Measurements from ENCODE around the gene ZNF367. TPM values are rescaled to one million over a fixed set of nuclear protein-coding genes. Genes with fewer than 3 reads are reported as not detected.

Gene ZNF367
- polyA plus RNA-seq, 1 of the 3 experiments (the other 2 are of a cell fraction) = 1.5 TPM

GRCh38 chr9:96413302-96414221, 4.6 kb downstream of the ZNF367 start:
- no peaks in the 10 kb centered on the region for H3K36me3 ChIP-seq (replicated peaks in 1 of 2; ENCODE audit: control insufficient read depth in 1 of 2, insufficient read depth in 2 of 2, low read length in 1 of 2)
- TF ChIP-seq PBX3 (IDR thresholded peaks at IDR 0.05) (no peak), TCF12 (IDR thresholded peaks at IDR 0.05) (no peak), JUND (IDR thresholded peaks at IDR 0.05) (no peak), EZH2phosphoT487 (IDR thresholded peaks at IDR 0.05; ENCODE audit: borderline replicate concordance, low read depth) (no peak), SIN3A (IDR thresholded peaks at IDR 0.05; ENCODE audit: borderline replicate concordance, low read depth, low read length) (no peak), GABPA (IDR thresholded peaks at IDR 0.05; ENCODE audit: low read depth) (no peak), USF1 (IDR thresholded peaks at IDR 0.05; ENCODE audit: borderline replicate concordance, low read depth) (no peak)
- H3K9me3 ChIP-seq = no peaks in the 10 kb centered on the region
- H2AFZ ChIP-seq (ENCODE audit: low read depth) = peak overlapping the region; percentile 23; the same call in 1 of the 2 replicates
- H3K4me2 ChIP-seq = no peak overlapping the region
- peak overlapping the region in 1 of 2 experiments; percentile 14; a peak in 1 of 4 replicates for H3K27ac ChIP-seq (ENCODE audit: low read depth in 2 of 2, low read length in 1 of 2)
- CTCF ChIA-PET = interaction anchor here (1.0 to 3.2 kb wide), 4 partner anchors 31 to 86 kb away, joined by 3 to 9 read pairs (median 3); no protein-coding TSS in a partner anchor
- no peak overlapping the region for H3K4me3 ChIP-seq (ENCODE audit: low read depth in 2 of 2, low read length in 1 of 2)
- peaks cover 84% of the 10 kb centered on the region for H3K79me2 ChIP-seq (ENCODE audit: insufficient read depth)
- H3K4me1 ChIP-seq (ENCODE audit: control insufficient read depth in 1 of 2, insufficient read depth in 2 of 2, low read depth in 1 of 2, low read length in 1 of 2) = peaks cover 0 to 8% of the 10 kb centered on the region in 2 experiments; a peak in 2 of 4 replicates
- no peak overlapping the region for H3K9ac ChIP-seq
- POLR2A ChIA-PET = interaction anchor here (0.9 to 1.2 kb wide), 2 partner anchors 34 to 36 kb away, joined by 3 read pairs; partner anchors contain the start of gene HABP4
- 88% methylated on average over 7 of the region's 7 CpGs for WGBS (ENCODE audit: low lambda C conversion rate)
- H3K9me2 ChIP-seq = no peaks in the 10 kb centered on the region
- peaks cover 8% of the 10 kb centered on the region for H3F3A ChIP-seq (replicated peaks; ENCODE audit: insufficient read depth)
- H3K27me3 ChIP-seq (ENCODE audit: insufficient read depth) = no peaks in the 10 kb centered on the region
- no peak for DNase-seq
- H4K20me1 ChIP-seq (ENCODE audit: insufficient read depth) = no peaks in the 10 kb centered on the region

GRCh38 chr9:96412174-96412913, 5.8 kb downstream of the ZNF367 start:
- H3K4me1 ChIP-seq (ENCODE audit: control insufficient read depth in 1 of 2, insufficient read depth in 2 of 2, low read depth in 1 of 2, low read length in 1 of 2) = peaks cover 0 to 8% of the 10 kb centered on the region in 2 experiments; a peak in 2 of 4 replicates
- H3K27me3 ChIP-seq (ENCODE audit: insufficient read depth) = no peaks in the 10 kb centered on the region
- POLR2A ChIA-PET = no interaction called here
- H3K36me3 ChIP-seq (replicated peaks in 1 of 2; ENCODE audit: control insufficient read depth in 1 of 2, insufficient read depth in 2 of 2, low read length in 1 of 2) = no peaks in the 10 kb centered on the region
- H3K4me3 ChIP-seq (ENCODE audit: low read depth in 2 of 2, low read length in 1 of 2) = no peak overlapping the region
- CTCF ChIA-PET = interaction anchor here (3.2 kb wide), 1 partner anchor 84 kb away, joined by 9 read pairs; no protein-coding TSS in a partner anchor
- no peak overlapping the region for H3K9ac ChIP-seq
- DNase-seq = no peak
- no peaks in the 10 kb centered on the region for H4K20me1 ChIP-seq (ENCODE audit: insufficient read depth)
- H2AFZ ChIP-seq (ENCODE audit: low read depth) = no peak overlapping the region; the same call in 1 of the 2 replicates
- H3K9me2 ChIP-seq = no peaks in the 10 kb centered on the region
- no peak overlapping the region for H3K4me2 ChIP-seq
- H3F3A ChIP-seq (replicated peaks; ENCODE audit: insufficient read depth) = peaks cover 8% of the 10 kb centered on the region
- H3K27ac ChIP-seq (ENCODE audit: low read depth in 2 of 2, low read length in 1 of 2) = no peak overlapping the region
- H3K79me2 ChIP-seq (ENCODE audit: insufficient read depth) = peaks cover 95% of the 10 kb centered on the region
- H3K9me3 ChIP-seq = no peaks in the 10 kb centered on the region
- WGBS (ENCODE audit: low lambda C conversion rate) = 90% methylated on average over 8 of the region's 8 CpGs
- no peak for TF ChIP-seq RXRA (IDR thresholded peaks at IDR 0.05; ENCODE audit: borderline replicate concordance, low read depth)
- TF ChIP-seq YY1 (IDR thresholded peaks at IDR 0.05; ENCODE audit: low read depth) = no peak
- no peak for TF ChIP-seq USF1 (IDR thresholded peaks at IDR 0.05; ENCODE audit: borderline replicate concordance, low read depth)
- no peak for TF ChIP-seq CTCF (IDR thresholded peaks at IDR 0.05)
- no peak for TF ChIP-seq FOXJ3 (CRISPR knock-in tag; IDR thresholded peaks at IDR 0.05)
- no peak for TF ChIP-seq GATA2 (CRISPR knock-in tag; IDR thresholded peaks at IDR 0.05)
- TF ChIP-seq NRF1 (IDR thresholded peaks at IDR 0.05; ENCODE audit: low read depth, low read length) = no peak
